IMR-90 (cell line): Measurements from ENCODE around the gene MACROD1. TPM values are rescaled to one million over a fixed set of nuclear protein-coding genes. Genes with fewer than 3 reads are reported as not detected.

Experiments
- ATAC-seq: fragments of 200-7000 bp; cut with Tn5 transposase; 2 replicates; pipeline ENCODE4 v1.9.1; 2020; ENCODE audit warnings: low read depth, mild to moderate bottlenecking, moderate library complexity
- BruUV-seq: library from RNA; stranded (reverse); fragments of 400-500 nt; replicated peaks from 2 replicates; lab custom pipeline; 2021; lab: Mats Ljungman, UMichigan
- CTCF ChIA-PET: fragments of 300-600 bp; formaldehyde crosslinking; extraction: SDS; loops from one replicate; lab custom pipeline; 2021; ENCODE audit warnings: antibody characterized with exemption; lab: Yijun Ruan, JAX
- POLR2A ChIA-PET: fragments of 300-600 bp; sonication (Branson Sonifier 250); formaldehyde crosslinking; loops from one replicate; lab custom pipeline; 2022; ENCODE audit warnings: antibody characterized with exemption; ENCODE audit not compliant: unreplicated experiment; lab: Charles Lee
- DNase-seq: peaks from one replicate; pipeline ENCODE4 v3.0.0; 2013
- H2AFZ ChIP-seq: replicated peaks from 2 replicates; pipeline ENCODE3; 2013; ENCODE audit warnings: low read length, mild to moderate bottlenecking; ENCODE audit not compliant: poor library complexity
- H2AK5ac ChIP-seq: 2 replicates; pipeline ENCODE4 v1.6.1; 2013; ENCODE audit warnings: low read depth, low read length, inconsistent platforms
- H2AK9ac ChIP-seq: replicated peaks from 2 replicates; pipeline ENCODE3; 2013; ENCODE audit warnings: mild to moderate bottlenecking, low read depth, low read length, moderate library complexity; ENCODE audit not compliant: poor library complexity
- H2BK120ac ChIP-seq: 2 replicates; pipeline ENCODE4 v1.6.1; 2013; ENCODE audit warnings: low read depth, low read length, inconsistent platforms
- H2BK15ac ChIP-seq: 3 replicates; pipeline ENCODE4 v1.6.1; 2013; ENCODE audit warnings: low read depth, low read length, inconsistent platforms
- H2BK20ac ChIP-seq: 2 replicates; pipeline ENCODE4 v1.6.1; 2013; ENCODE audit warnings: low read depth, mild to moderate bottlenecking, inconsistent platforms, low read length, moderate library complexity
- H2BK5ac ChIP-seq: 2 replicates; pipeline ENCODE4 v1.6.1; 2013; ENCODE audit warnings: mild to moderate bottlenecking, low read depth, low read length, inconsistent platforms; ENCODE audit not compliant: poor library complexity, severe bottlenecking
- H3K14ac ChIP-seq: replicated peaks from 2 replicates; pipeline ENCODE4 v1.6.1; 2013; ENCODE audit warnings: low read depth, low read length, inconsistent platforms
- H3K18ac ChIP-seq: 2 replicates; pipeline ENCODE4 v1.6.1; 2013; ENCODE audit warnings: low read depth, low read length, control low read depth
- H3K23ac ChIP-seq: 2 replicates; pipeline ENCODE4 v1.6.1; 2013; ENCODE audit warnings: low read depth, low read length, inconsistent platforms
- H3K27ac ChIP-seq: 2 replicates; pipeline ENCODE4 v1.5.1; 2013; ENCODE audit warnings: mild to moderate bottlenecking, control low read depth, low read length; ENCODE audit not compliant: insufficient read depth
- H3K27me3 ChIP-seq: 2 replicates; pipeline ENCODE4 v1.6.1; 2013; ENCODE audit warnings: low read length; ENCODE audit not compliant: control insufficient read depth, insufficient read depth
- H3K36me3 ChIP-seq: 2 replicates; pipeline ENCODE4 v1.6.1; 2013; ENCODE audit warnings: low read length, mixed read lengths; ENCODE audit not compliant: control insufficient read depth, insufficient read depth
- H3K4ac ChIP-seq: 2 replicates; pipeline ENCODE4 v1.6.1; 2013; ENCODE audit warnings: low read depth, low read length, inconsistent platforms
- H3K4me1 ChIP-seq: 2 replicates; pipeline ENCODE4 v1.6.1; 2013; ENCODE audit warnings: low read length, mixed read lengths; ENCODE audit not compliant: control insufficient read depth, insufficient read depth
- H3K4me2 ChIP-seq: 2 replicates; pipeline ENCODE4 v1.6.1; 2013; ENCODE audit warnings: low read depth, mild to moderate bottlenecking, control low read depth, low read length, moderate library complexity
- H3K4me3 ChIP-seq: 2 replicates; pipeline ENCODE4 v1.5.1; 2013; ENCODE audit warnings: low read depth, mild to moderate bottlenecking, control low read depth, low read length, moderate library complexity; ENCODE audit not compliant: insufficient read depth
- H3K56ac ChIP-seq: 2 replicates; pipeline ENCODE4 v1.6.1; 2013; ENCODE audit warnings: low read length, inconsistent platforms; ENCODE audit not compliant: insufficient read depth; ENCODE audit errors: extremely low read depth
- H3K79me1 ChIP-seq, 2 experiments: 2 replicates each; pipeline ENCODE4 v1.6.1; 2013; ENCODE audit warnings: low read length in 2 of 2, inconsistent platforms in 1 of 2, low read depth in 1 of 2
- H3K9ac ChIP-seq: 2 replicates; pipeline ENCODE4 v1.6.1; 2013; ENCODE audit warnings: low read depth, low read length, control low read depth
- H3K9me1 ChIP-seq: 2 replicates; pipeline ENCODE4 v1.6.1; 2013; ENCODE audit warnings: low read length, inconsistent platforms; ENCODE audit not compliant: insufficient read depth
- H3K9me3 ChIP-seq: 2 replicates; pipeline ENCODE4 v1.6.1; 2013; ENCODE audit warnings: low read length; ENCODE audit not compliant: control insufficient read depth, insufficient read depth
- H4K20me1 ChIP-seq: 2 replicates; pipeline ENCODE4 v1.6.1; 2013; ENCODE audit warnings: low read length, inconsistent platforms; ENCODE audit not compliant: insufficient read depth
- H4K5ac ChIP-seq: 2 replicates; pipeline ENCODE4 v1.6.1; 2013; ENCODE audit warnings: mild to moderate bottlenecking, low read depth, low read length, control low read depth
- H4K8ac ChIP-seq, 2 experiments: 2 replicates each; pipeline ENCODE4 v1.6.1; 2013; ENCODE audit warnings: low read depth in 2 of 2, low read length in 2 of 2, control low read depth in 1 of 2, inconsistent platforms in 1 of 2
- H4K91ac ChIP-seq: 2 replicates; pipeline ENCODE4 v1.6.1; 2013; ENCODE audit warnings: low read depth, low read length, inconsistent platforms; ENCODE audit not compliant: insufficient read depth
- BHLHE40 ChIP-seq: fragments of 150-350 bp; IDR thresholded peaks from 2 replicates; pipeline ENCODE4 v1.6.1; 2016; ENCODE audit warnings: mild to moderate bottlenecking, low read depth, low read length
- CEBPB ChIP-seq: IDR thresholded peaks from 2 replicates; pipeline ENCODE4 v1.6.1; 2012; ENCODE audit warnings: low read depth, low read length, improper control_type of control experiment
- MAZ ChIP-seq: IDR thresholded peaks from 2 replicates; pipeline ENCODE4 v1.6.1; 2012; ENCODE audit warnings: low read depth, mild to moderate bottlenecking, low read length, improper control_type of control experiment, moderate library complexity, borderline replicate concordance
- MXI1 ChIP-seq: IDR thresholded peaks from 2 replicates; pipeline ENCODE4 v1.6.1; 2012; ENCODE audit warnings: low read depth, mild to moderate bottlenecking, low read length, moderate library complexity, borderline replicate concordance
- NFE2L2 ChIP-seq: fragments of 150-350 bp; IDR thresholded peaks from 2 replicates; pipeline ENCODE4 v1.6.1; 2016; ENCODE audit warnings: low read depth, mild to moderate bottlenecking, low read length
- RAD21 ChIP-seq: IDR thresholded peaks from 2 replicates; pipeline ENCODE4 v1.6.1; 2012; ENCODE audit warnings: low read length, improper control_type of control experiment
- RCOR1 ChIP-seq: IDR thresholded peaks from 2 replicates; pipeline ENCODE4 v1.6.1; 2012; ENCODE audit warnings: mild to moderate bottlenecking, low read length, improper control_type of control experiment; ENCODE audit not compliant: insufficient replicate concordance
- WGBS, 2 experiments: methylation state at CpG; one replicate each; pipeline versions ENCODE4 v1.1.5 to v1.1.7; 2013; ENCODE audit warnings: missing lambda C conversion rate in 2 of 2; ENCODE audit not compliant: insufficient read length in 1 of 2; ENCODE audit errors: extremely low coverage in 2 of 2; 5-methylcytosine and 5-hydroxymethylcytosine counted together
- dilution Hi-C: fragments of 300-500 bp; cut with HindIII; formaldehyde crosslinking; loops from one replicate; pipeline ENCODE4 v1.14.3; 2018; ENCODE audit warnings: low sequenced_read_pairs; ENCODE audit not compliant: unreplicated experiment
- in situ Hi-C: fragments of 300-500 bp; cut with MboI; formaldehyde crosslinking; loops from 3 replicates; pipeline ENCODE4 v1.14.3; 2019; ENCODE audit warnings: low sequenced_read_pairs, inconsistent platforms, mixed read lengths
- intact Hi-C: fragments of 100-400 bp; cut with micrococcal nuclease; formaldehyde crosslinking; loops from 2 replicates; pipeline ENCODE4 v1.10.0; 2022
- polyA plus RNA-seq, 3 experiments: library from polyadenylated mRNA; depleted of rRNA; stranded (reverse); fragments of >200 nt; gene quantifications; 2 replicates each; pipeline ENCODE4 v1.2.3, GENCODE V29; 2012; ENCODE audit warnings: low replicate concordance in 1 of 3
- total RNA-seq: library from RNA; depleted of rRNA; stranded (reverse); fragments of >200 nt; gene quantifications from 2 replicates; pipeline ENCODE4 v1.2.3, GENCODE V29; 2012
- TF ChIP-seq, protein P1 (sequence below): fragments of 150-350 bp; IDR thresholded peaks from 2 replicates; pipeline ENCODE4 v1.6.1; 2017; ENCODE audit warnings: mild to moderate bottlenecking, antibody characterized with exemption, low read length, low read depth
- TF ChIP-seq, protein P2 (sequence below): conservative IDR thresholded peaks from 2 replicates; pipeline ENCODE4 v1.5.1; 2012; ENCODE audit warnings: mild to moderate bottlenecking, low read depth, low read length, improper control_type of control experiment
- TF ChIP-seq, protein P3 (sequence below): fragments of 150-350 bp; IDR thresholded peaks from 2 replicates; pipeline ENCODE4 v1.6.1; 2016; ENCODE audit warnings: low read depth, mild to moderate bottlenecking, low read length, moderate library complexity, borderline replicate concordance

Gene MACROD1
- total and polyA plus RNA-seq, 2 of the 4 experiments (the other 2 are of a cell fraction), result 2.5 to 9.3 TPM

DNA sequence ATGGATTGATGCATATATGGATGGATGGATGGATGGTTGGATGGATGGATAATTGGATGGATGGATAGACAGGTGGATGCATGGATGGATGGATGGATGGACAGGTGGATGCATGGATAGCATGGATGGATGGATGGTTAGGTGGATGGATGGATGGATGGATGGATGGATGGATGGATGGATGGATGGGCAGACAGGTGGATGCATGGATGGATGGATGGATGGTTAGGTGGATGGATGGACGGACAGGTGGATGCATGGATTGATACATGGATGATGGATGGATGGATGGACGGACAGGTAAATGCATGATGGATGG lies 52.5 kb downstream of the MACROD1 start:
- Histone ChIP-seq H3K4me2 (no peak overlapping the region), H3K4ac (no peak overlapping the region), H3K14ac (no peak overlapping the region), H2BK120ac (no peak overlapping the region), H3K4me1 (no peaks in the 10 kb centered on the region), H3K18ac (no peak overlapping the region), H3K9me1 (peaks cover 4% of the 10 kb centered on the region; the same call in 1 of the 2 replicates), H3K36me3 (no peaks in the 10 kb centered on the region), H2BK5ac (peak overlapping the region; percentile 6), H3K27ac (no peak overlapping the region), H3K23ac (no peak overlapping the region), H4K91ac (no peak overlapping the region), H4K20me1 (no peaks in the 10 kb centered on the region), H3K56ac (no peak overlapping the region), H3K4me3 (no peak overlapping the region), H2BK20ac (no peak overlapping the region), H4K5ac (no peak overlapping the region), H4K8ac (no peak overlapping the region), H2AK5ac (no peak overlapping the region), H2BK15ac (no peak overlapping the region), H3K9ac (no peak overlapping the region), H3K79me1 (0 out of 4 replicates have a peak, but pooled peaks cover 0 to 3% of the 10 kb centered on the region in 2 experiments), H2AFZ (no peak overlapping the region), H3K9me3 (no peaks in the 10 kb centered on the region), H3K27me3 (no peaks in the 10 kb centered on the region), H2AK9ac (no peak overlapping the region)
- intact Hi-C loops, result no loop called here
- ChIA-PET CTCF (no interaction called here), POLR2A (no interaction called here)
- TF ChIP-seq BHLHE40 (no peak), CEBPB (no peak), RAD21 (no peak), MAZ (no peak), NFE2L2 (no peak), MXI1 (no peak), RCOR1 (no peak)
- TF ChIP-seq, protein P1, sequence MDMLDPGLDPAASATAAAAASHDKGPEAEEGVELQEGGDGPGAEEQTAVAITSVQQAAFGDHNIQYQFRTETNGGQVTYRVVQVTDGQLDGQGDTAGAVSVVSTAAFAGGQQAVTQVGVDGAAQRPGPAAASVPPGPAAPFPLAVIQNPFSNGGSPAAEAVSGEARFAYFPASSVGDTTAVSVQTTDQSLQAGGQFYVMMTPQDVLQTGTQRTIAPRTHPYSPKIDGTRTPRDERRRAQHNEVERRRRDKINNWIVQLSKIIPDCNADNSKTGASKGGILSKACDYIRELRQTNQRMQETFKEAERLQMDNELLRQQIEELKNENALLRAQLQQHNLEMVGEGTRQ, result no peak
- TF ChIP-seq, protein P2, sequence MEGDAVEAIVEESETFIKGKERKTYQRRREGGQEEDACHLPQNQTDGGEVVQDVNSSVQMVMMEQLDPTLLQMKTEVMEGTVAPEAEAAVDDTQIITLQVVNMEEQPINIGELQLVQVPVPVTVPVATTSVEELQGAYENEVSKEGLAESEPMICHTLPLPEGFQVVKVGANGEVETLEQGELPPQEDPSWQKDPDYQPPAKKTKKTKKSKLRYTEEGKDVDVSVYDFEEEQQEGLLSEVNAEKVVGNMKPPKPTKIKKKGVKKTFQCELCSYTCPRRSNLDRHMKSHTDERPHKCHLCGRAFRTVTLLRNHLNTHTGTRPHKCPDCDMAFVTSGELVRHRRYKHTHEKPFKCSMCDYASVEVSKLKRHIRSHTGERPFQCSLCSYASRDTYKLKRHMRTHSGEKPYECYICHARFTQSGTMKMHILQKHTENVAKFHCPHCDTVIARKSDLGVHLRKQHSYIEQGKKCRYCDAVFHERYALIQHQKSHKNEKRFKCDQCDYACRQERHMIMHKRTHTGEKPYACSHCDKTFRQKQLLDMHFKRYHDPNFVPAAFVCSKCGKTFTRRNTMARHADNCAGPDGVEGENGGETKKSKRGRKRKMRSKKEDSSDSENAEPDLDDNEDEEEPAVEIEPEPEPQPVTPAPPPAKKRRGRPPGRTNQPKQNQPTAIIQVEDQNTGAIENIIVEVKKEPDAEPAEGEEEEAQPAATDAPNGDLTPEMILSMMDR, result no peak
- TF ChIP-seq, protein P3, sequence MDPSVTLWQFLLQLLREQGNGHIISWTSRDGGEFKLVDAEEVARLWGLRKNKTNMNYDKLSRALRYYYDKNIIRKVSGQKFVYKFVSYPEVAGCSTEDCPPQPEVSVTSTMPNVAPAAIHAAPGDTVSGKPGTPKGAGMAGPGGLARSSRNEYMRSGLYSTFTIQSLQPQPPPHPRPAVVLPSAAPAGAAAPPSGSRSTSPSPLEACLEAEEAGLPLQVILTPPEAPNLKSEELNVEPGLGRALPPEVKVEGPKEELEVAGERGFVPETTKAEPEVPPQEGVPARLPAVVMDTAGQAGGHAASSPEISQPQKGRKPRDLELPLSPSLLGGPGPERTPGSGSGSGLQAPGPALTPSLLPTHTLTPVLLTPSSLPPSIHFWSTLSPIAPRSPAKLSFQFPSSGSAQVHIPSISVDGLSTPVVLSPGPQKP, result no peak
- dilution Hi-C loops, result no loop called here
- DNase-seq, result no peak
- BruUV-seq, result no TSS peak
- in situ Hi-C loops, result no loop called here
- WGBS, 2 experiments, result 72% methylated on average over 2 of the region's 2 CpGs; no CpG with 5 or more reads in 1 of the 2 experiments
- ATAC-seq, result no peak
